SK-N-MC (cell line): Measurements from ENCODE around the gene WASF3.

Experiments used
- DNase-seq: peaks from one replicate; pipeline ENCODE4 v3.0.0-alpha.2; 2011; ENCODE audit warnings: low read depth, low spot score
- H3K27ac ChIP-seq: fragments of 200-600 bp; sonication (generic); 2 replicates; pipeline ENCODE4 v1.5.1; 2016; ENCODE audit warnings: mixed run types
- H3K36me3 ChIP-seq: fragments of 200-600 bp; sonication (generic); 2 replicates; pipeline ENCODE4 v1.6.1; 2017; ENCODE audit warnings: antibody characterized with exemption, low read length, mixed read lengths; ENCODE audit not compliant: insufficient read depth
- H3K4me3 ChIP-seq: fragments of 200-600 bp; sonication (generic); 2 replicates; pipeline ENCODE4 v1.5.1; 2016
- H3K9ac ChIP-seq: fragments of 200-600 bp; sonication (generic); 2 replicates; pipeline ENCODE4 v1.8.0; 2017; ENCODE audit warnings: mixed run types, mixed read lengths; ENCODE audit not compliant: insufficient read length
- H3K9me3 ChIP-seq: fragments of 200-600 bp; sonication (generic); 2 replicates; pipeline ENCODE4 v1.6.1; 2017; ENCODE audit warnings: low read depth, mild to moderate bottlenecking, antibody characterized with exemption, low read length, moderate library complexity, mixed read lengths
- EZH2 ChIP-seq: fragments of 200-600 bp; sonication (generic); IDR thresholded peaks from one replicate; pipeline ENCODE4 v1.6.1; 2017; ENCODE audit warnings: antibody characterized with exemption
- FOXP2 ChIP-seq: optimal IDR thresholded peaks from 2 replicates; pipeline ENCODE3; 2011; ENCODE audit warnings: mild to moderate bottlenecking, moderate library complexity; ENCODE audit not compliant: insufficient read depth; ENCODE audit errors: extremely low read length, control extremely low read depth
- POLR2AphosphoS5 ChIP-seq: IDR thresholded peaks from 2 replicates; pipeline ENCODE4 v1.6.1; 2012; ENCODE audit warnings: mild to moderate bottlenecking, low read depth, low read length, borderline replicate concordance

The WASF3 gene

GRCh38 chr13:26663791-26664190 is 106.3 kb downstream of the WASF3 start:
- no peaks in the 10 kb centered on the region for H3K9me3 ChIP-seq
- H3K27ac ChIP-seq, result no peak overlapping the region
- TF ChIP-seq EZH2 (no peak), POLR2AphosphoS5 (no peak), FOXP2 (no peak)
- H3K9ac ChIP-seq, result no peak overlapping the region
- no peak overlapping the region for H3K4me3 ChIP-seq
- H3K36me3 ChIP-seq, result no peaks in the 10 kb centered on the region
- no peak for DNase-seq

GRCh38 chr13:26664286-26664685 is 106.8 kb downstream of the WASF3 start:
- Histone ChIP-seq H3K36me3 (no peaks in the 10 kb centered on the region), H3K27ac (no peak overlapping the region), H3K9ac (no peak overlapping the region), H3K4me3 (no peak overlapping the region), H3K9me3 (no peaks in the 10 kb centered on the region)
- no peak for DNase-seq
- TF ChIP-seq EZH2 (no peak), POLR2AphosphoS5 (no peak), FOXP2 (no peak)

GRCh38 chr13:26664876-26665275 is 107.4 kb downstream of the WASF3 start:
- Histone ChIP-seq H3K27ac (no peak overlapping the region), H3K36me3 (no peaks in the 10 kb centered on the region), H3K9ac (no peak overlapping the region), H3K9me3 (no peaks in the 10 kb centered on the region), H3K4me3 (no peak overlapping the region)
- DNase-seq, result no peak
- TF ChIP-seq EZH2, result no peak
- no peak for TF ChIP-seq FOXP2
- no peak for TF ChIP-seq POLR2AphosphoS5

GRCh38 chr13:26668357-26669146 is 111.1 kb downstream of the WASF3 start:
- no peak overlapping the region for H3K9ac ChIP-seq
- H3K27ac ChIP-seq, result no peak overlapping the region
- no peak for DNase-seq
- no peak overlapping the region for H3K4me3 ChIP-seq
- H3K9me3 ChIP-seq, result no peaks in the 10 kb centered on the region
- TF ChIP-seq EZH2, result no peak
- TF ChIP-seq FOXP2, result no peak
- TF ChIP-seq POLR2AphosphoS5, result no peak
- H3K36me3 ChIP-seq, result no peaks in the 10 kb centered on the region

GRCh38 chr13:26673890-26674289 is 116.4 kb downstream of the WASF3 start:
- no peak for DNase-seq
- H3K36me3 ChIP-seq, result no peaks in the 10 kb centered on the region
- TF ChIP-seq EZH2 (no peak), FOXP2 (no peak), POLR2AphosphoS5 (no peak)

GRCh38 chr13:26677156-26677555 is 119.7 kb downstream of the WASF3 start:
- Histone ChIP-seq H3K27ac (no peak overlapping the region), H3K9ac (no peak overlapping the region), H3K9me3 (no peaks in the 10 kb centered on the region), H3K4me3 (no peak overlapping the region), H3K36me3 (no peaks in the 10 kb centered on the region)
- no peak for DNase-seq
- no peak for TF ChIP-seq POLR2AphosphoS5
- no peak for TF ChIP-seq FOXP2
- no peak for TF ChIP-seq EZH2

More at GRCh38 chr13:26673890-26674289, 116.4 kb downstream of the WASF3 start:
- Histone ChIP-seq H3K4me3 (no peak overlapping the region), H3K9me3 (no peaks in the 10 kb centered on the region), H3K27ac (no peak overlapping the region), H3K9ac (no peak overlapping the region)

- Histone ChIP-seq H3K9me3 (no peaks in the 10 kb centered on the region), H3K4me3 (no peak overlapping the region), H3K36me3 (no peaks in the 10 kb centered on the region), H3K9ac (no peak overlapping the region), H3K27ac (no peak overlapping the region)
- no peak for TF ChIP-seq EZH2
- TF ChIP-seq FOXP2, result no peak
- TF ChIP-seq POLR2AphosphoS5, result no peak
- no peak for DNase-seq
Observed at GRCh38 chr13:26678330-26678729, 120.8 kb downstream of the WASF3 start.

GRCh38 chr13:26678796-26679195 is 121.3 kb downstream of the WASF3 start:
- H3K4me3 ChIP-seq, result no peak overlapping the region
- DNase-seq, result no peak
- no peak for TF ChIP-seq FOXP2
- no peak for TF ChIP-seq POLR2AphosphoS5
- TF ChIP-seq EZH2, result no peak
- H3K36me3 ChIP-seq, result no peaks in the 10 kb centered on the region
- H3K27ac ChIP-seq, result no peak overlapping the region
- no peaks in the 10 kb centered on the region for H3K9me3 ChIP-seq
- H3K9ac ChIP-seq, result no peak overlapping the region
